Glomerular endothelial cell (primary cell): Measurements from ENCODE around the gene SLC19A1. TPM values are rescaled to one million over a fixed set of nuclear protein-coding genes. Genes with fewer than 3 reads are reported as not detected.

ENCODE experiments used
- DNase-seq: peaks from one replicate; pipeline ENCODE4 v3.0.0-alpha.2; 2011; ENCODE audit warnings: low read depth, low spot score; ENCODE audit errors: extremely low read depth
- total RNA-seq: library from RNA; depleted of rRNA; stranded (reverse); fragments of >200 nt; gene quantifications from 2 replicates; pipeline ENCODE4 v1.2.3, GENCODE V29; 2015

The SLC19A1 gene
- total RNA-seq, 1 donor from 2014 or later: 16.9 TPM

DNA sequence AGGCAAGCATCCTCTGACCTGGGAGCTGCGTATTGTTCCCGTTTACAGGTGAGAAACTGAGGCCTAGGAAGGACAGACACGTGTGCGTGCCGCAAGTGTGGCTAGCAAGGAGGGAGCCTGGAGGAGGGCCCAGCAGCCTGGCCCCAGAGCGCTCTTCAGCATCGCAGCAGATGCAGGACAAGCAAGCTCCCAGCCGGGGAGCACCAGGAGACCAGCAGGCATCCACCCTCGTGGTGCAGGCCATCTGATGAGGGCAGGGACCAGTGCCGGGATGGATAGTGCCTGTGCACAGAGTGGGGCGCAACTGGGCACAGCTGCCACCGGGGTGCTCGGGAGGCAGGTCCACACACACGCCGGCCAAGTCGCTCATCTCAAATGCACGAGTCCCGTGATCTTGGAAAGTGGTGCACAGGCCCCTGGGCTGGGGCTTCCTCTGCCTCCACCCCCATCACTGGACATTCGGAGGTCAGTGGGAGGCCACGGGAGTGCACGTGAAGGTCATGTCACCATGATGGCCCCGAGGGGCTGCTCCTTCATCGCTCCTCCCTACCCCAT, 82.2 kb downstream of the SLC19A1 start:
- no peak for DNase-seq

- DNase-seq: no peak
Measured at GRCh38 chr21:45459171-45460010, 82.8 kb downstream of the SLC19A1 start.

DNA sequence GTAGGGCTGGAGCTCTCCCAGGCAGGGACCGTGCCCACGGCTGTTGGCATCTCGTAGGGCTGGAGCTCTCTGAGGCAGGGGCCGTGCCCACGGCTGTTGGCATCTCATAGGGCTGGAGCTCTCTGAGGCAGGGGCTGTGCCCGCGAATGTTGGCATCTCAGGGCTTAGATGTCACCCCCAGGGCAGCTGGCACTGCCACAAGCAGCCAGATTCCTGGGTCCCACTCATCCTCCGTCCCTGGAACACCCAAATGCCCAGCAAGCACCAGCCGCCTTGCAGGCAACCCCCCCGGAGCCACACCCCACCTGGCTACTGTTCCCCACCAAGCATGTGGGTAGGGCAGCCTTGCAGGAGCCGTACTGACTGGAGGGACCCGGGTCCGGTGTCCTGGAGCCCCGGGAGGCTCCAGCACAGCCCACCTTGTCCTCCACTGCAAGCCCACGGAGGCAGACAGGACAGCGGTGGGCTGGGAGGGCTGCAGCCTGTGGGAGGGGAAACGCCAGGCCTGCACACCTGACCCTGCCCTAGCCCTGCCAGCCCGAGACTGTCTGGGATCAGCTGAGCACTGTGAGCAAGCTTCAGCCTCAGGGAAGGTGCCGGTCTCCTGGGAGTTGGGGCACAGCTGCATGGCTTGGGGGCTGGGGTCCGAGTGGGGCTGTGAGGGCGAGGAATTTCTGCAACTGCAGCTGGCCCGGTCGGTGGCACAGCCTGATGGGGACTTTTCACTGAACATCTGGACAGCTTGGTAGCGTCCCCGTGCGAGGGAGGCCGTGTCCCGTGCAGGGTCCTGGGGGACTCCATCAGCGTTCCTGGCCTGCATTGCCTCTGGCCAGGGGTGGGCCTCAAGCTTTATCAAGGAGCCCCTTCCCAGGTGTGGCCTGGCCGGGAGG, 83.7 kb downstream of the SLC19A1 start:
- no peak for DNase-seq

DNA sequence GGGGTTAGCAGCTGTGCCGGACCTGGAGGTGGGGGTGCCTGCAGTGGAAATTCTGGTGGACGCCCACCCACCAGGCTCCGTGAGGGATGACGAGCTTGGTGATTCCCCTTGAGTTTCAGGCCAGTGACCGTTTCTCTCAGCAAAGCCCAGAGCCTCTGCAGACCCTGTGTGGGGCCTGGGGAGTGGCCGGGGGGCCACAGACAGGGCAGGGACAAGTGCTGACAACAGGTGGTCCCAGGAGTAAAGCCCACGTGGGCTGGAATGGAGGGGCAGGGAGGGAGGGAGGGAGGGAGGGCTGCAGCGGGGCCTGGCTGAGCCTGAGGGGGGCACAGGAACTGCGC, 84.4 kb downstream of the SLC19A1 start:
- no peak for DNase-seq

DNA sequence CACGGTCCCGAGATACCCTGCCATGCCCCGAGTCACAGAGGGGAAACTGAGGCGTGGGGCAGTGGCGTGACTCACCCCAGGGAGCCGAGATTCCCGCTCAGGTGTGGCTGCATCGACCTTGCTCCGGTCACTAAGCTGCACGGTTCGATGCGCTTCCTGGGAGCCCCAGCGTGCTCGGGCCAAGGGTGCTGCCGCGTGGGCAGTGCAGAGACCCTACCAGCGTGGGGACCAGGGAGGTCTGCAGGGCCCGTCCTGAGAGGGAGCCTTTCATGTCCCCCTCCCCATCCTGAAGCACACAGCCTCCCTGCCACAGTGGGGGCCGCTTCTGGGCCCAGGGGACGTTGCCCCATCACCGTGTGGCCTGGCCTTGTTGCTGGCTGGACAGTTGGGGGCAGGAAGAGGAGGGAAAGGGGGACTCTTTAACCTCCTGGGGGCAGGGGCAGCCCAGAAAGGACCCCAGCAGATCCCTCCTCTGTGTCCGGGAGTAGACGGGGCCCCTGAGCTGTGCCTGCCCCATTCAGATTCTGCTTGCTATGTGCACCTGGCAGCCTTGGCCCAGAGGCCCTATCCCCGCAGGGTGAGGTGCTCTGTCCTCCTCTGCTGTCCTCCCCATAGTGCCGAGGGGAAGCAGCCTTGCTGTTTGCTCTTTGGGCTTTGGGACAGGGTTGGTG, 84.9 kb downstream of the SLC19A1 start:
- DNase-seq: no peak

- DNase-seq: no peak
Measured at GRCh38 chr21:45456584-45457160, 85.6 kb downstream of the SLC19A1 start.

- no peak for DNase-seq
Measured at GRCh38 chr21:45455674-45456583, 86.3 kb downstream of the SLC19A1 start.

- DNase-seq: no peak
Measured at GRCh38 chr21:45454926-45455673, 87.1 kb downstream of the SLC19A1 start.

DNA sequence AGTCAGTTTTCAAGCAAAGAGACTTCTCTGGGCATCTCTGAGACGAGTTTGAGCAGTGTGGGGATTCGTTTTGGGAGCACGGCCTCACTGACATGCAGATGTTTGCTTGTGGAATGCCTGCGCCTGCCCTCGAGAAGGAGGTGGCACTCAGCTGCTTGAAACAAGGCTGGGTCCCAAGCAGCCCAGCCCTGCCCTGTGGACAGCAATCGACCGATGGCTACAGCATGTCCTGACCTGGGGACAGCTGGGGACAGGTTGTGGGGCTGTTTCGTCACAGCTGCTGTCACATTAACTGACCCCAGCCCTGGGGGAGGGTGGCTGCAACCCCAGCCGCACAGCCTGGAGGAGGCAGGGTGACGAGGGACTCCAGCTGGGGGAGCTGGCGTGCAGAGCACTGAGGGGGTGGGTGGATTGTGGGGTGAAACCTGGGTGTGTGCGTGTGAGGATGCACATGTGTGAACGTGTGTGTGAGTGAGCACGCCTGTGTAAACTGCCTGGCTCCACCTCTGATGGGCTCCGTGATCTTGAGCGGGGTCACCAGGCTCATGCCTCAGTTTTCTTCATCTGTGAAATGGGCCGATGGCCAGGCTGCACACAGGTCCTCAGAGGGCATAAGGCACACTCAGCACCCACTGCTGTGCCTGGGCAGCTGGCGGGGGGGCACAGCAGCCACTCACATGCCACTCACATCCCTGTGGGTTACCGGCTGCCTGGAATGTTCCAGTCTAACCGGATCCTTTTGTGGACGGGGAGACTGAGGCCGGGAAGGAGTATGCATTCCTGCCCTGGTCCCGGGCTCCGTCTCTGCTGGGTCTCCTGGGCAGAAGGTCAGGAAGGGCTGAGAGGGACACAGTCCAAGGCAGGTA, 87.9 kb downstream of the SLC19A1 start:
- DNase-seq: no peak

GRCh38 chr21:45453308-45453950, 88.8 kb downstream of the SLC19A1 start:
- DNase-seq: no peak

- DNase-seq: no peak
Measured at GRCh38 chr21:45452696-45453307, 89.4 kb downstream of the SLC19A1 start.

DNA sequence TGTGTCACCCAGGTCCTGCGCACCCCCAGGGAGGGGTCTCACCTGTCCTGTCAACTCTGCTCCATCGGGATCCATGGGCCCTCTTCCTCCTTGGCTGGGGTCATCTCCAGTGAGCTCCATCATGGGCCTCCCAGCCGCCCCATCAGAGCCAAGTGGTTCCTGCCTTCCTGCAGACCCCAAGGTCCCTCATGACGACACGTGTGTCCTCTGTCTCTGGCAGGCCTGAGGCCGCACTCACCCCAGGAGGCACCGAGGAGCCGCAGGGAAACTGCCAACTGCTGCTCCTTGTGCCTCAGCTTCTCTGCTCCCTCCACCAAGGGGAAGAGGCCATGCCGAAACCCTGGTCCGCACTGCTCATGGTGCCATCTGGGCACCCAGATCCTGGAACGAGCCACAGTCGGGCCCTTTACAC, 90.5 kb downstream of the SLC19A1 start:
- DNase-seq: no peak

GRCh38 chr21:45451091-45451740, 91.0 kb downstream of the SLC19A1 start:
- no peak for DNase-seq

GRCh38 chr21:45450423-45451090, 91.7 kb downstream of the SLC19A1 start:
- no peak for DNase-seq

- no peak for DNase-seq
Measured at GRCh38 chr21:45449658-45450422, 92.4 kb downstream of the SLC19A1 start.
